Spleen (tissue), 7 donors: ENCODE data around the gene MYORG.

Experiments used
- POLR2A ChIP-seq, 3 donors: fragments of 450-650 bp; IDR thresholded peaks; one replicate each; pipeline ENCODE4 v1.5.1; 2017; ENCODE audit warnings: antibody characterized with exemption in 3 of 3, mild to moderate bottlenecking in 1 of 3
- TF ChIP-seq, protein P1 (sequence below), 11 experiments: fragments of 200-600 bp in 7 of 11; fragments of 450-650 bp in 4 of 11; sonication (generic) in 4 of 11; IDR thresholded peaks in 8 of 11; conservative IDR thresholded peaks in 3 of 11; 1 replicate in 7 of 11; 2 replicates in 4 of 11; pipeline versions ENCODE4 v1.4.0 to v1.8.0; 2016 to 2021; ENCODE audit warnings: antibody characterized with exemption in 11 of 11, inconsistent platforms in 4 of 11, mild to moderate bottlenecking in 1 of 11
- donor health status: DM: no; HTN: no; CAD: no; lungs with moderate emphysema.
- donor health status: DM: no; HTN: no; CAD: no.
- donor health status: DM: no; HTN: no; CAD: no.

DNA sequence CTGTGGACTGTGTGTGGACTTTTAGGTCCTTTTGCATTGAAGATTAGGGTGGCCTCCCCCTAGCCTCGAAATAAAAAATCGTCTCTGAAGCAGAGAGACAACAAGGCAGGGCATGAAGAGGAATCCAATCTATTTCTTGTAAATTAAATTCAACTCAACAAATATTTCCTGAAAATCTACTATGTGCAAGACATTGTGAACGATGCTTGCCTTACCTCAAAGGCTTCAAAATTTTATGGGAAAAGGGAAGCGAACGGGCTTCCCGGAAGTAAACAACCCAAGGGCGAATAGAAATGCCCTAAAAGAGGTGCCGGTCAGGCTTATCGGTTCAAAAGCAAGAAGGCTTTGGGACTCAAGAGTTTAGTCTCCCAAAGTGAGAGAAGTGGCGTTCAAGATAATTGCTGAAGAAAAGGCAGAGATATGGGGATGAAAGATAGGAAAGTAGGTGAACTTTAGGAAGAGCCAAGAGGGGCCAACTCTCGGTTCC is 48.2 kb downstream of the MYORG start:
- TF ChIP-seq POLR2A (IDR thresholded peaks at IDR 0.05): no peak
- TF ChIP-seq, protein P1, sequence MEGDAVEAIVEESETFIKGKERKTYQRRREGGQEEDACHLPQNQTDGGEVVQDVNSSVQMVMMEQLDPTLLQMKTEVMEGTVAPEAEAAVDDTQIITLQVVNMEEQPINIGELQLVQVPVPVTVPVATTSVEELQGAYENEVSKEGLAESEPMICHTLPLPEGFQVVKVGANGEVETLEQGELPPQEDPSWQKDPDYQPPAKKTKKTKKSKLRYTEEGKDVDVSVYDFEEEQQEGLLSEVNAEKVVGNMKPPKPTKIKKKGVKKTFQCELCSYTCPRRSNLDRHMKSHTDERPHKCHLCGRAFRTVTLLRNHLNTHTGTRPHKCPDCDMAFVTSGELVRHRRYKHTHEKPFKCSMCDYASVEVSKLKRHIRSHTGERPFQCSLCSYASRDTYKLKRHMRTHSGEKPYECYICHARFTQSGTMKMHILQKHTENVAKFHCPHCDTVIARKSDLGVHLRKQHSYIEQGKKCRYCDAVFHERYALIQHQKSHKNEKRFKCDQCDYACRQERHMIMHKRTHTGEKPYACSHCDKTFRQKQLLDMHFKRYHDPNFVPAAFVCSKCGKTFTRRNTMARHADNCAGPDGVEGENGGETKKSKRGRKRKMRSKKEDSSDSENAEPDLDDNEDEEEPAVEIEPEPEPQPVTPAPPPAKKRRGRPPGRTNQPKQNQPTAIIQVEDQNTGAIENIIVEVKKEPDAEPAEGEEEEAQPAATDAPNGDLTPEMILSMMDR (IDR thresholded peaks at IDR 0.05 in 8 of 11, conservative IDR thresholded peaks at IDR 0.05 in 3 of 11): no peak
